NCI-H345 treated with DMSO at 0.1 percent for 48 hours (cell line): Measurements from ENCODE around the gene OTUD3.

ENCODE experiments used
- DNase-seq: peaks from one replicate; lab custom pipeline; 2025; ENCODE audit not compliant: unreplicated experiment; lab: John Stamatoyannopoulos, UW

Gene OTUD3

DNA sequence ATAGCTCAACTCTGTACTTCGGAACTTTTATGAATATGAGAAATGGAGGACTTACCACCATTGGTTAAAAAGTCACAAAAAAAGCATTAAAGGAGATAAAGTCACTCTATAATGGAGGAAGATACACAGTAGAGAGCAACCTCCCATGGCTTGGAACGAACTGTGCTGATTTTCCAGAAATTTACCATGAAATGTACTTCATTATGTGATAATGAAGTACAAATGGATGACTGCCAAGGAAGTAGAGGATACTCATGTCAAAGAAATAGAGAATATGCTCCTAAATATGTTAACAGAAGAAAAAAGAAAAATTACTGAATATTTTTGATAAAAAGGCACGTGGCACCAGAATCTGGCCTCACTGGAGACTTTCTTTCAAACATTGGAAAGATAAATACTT, 64.8 kb downstream of the OTUD3 start:
- DNase-seq = no peak

GRCh38 chr1:19949016-19949415, 66.8 kb downstream of the OTUD3 start:
- no peak for DNase-seq

GRCh38 chr1:19954059-19954458, 71.9 kb downstream of the OTUD3 start:
- no peak for DNase-seq

GRCh38 chr1:19955534-19956170, 73.5 kb downstream of the OTUD3 start:
- DNase-seq = no peak

DNA sequence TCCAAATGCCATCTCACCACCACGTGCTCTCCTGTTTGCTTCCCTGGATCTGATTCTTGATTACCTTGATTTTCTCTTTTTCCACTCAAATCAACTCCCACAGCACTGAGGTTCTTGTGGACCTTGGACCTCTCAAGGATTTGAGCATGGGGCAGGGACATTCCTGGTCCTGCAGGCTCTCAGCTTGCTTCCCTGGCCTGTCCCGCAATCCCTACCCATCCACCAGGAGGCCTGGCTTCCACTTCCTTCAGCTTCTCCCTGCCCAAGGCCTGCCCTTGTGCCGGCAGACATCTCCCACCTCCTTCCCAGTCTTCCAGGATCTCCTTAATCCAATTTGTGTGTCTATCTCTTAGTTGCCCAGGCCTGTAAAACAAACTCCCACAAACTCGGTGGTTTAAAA, 75.6 kb downstream of the OTUD3 start:
- DNase-seq = no peak

DNA sequence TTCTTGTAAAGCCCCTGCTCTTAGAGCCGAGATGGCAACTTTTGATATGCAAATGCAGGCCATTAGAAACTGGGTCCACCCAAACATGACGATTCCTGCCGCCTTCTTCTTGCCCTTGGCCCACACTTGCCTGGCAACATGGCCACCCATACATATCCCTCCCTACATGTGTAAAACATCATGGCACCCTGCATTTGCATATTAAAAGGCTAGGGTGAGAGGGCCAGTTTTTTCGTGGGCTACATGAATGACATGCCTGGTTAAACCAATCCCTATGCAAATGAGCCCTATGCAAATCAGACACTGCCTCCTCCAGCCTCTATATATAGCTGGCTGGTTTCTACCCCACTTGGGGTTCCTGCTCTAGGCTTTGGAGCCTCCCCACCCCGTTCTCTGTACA, 78.4 kb downstream of the OTUD3 start:
- DNase-seq = no peak
